ENCODE results near the gene FOXD2. TPM values are rescaled to one million over a fixed set of nuclear protein-coding genes. Genes with fewer than 3 reads are reported as not detected.

FOXD2 gene
- total RNA-seq, 2 experiments from 2014 or later, result 0.11 to 0.18 TPM

- Mint-ChIP-seq H3K36me3 (ENCODE audit: low read depth) (no peaks in the 10 kb centered on the region), H3K27me3 (peaks cover 14% of the 10 kb centered on the region), H3K4me3 (no peak overlapping the region), H3K4me1 (ENCODE audit: low read depth) (no peaks in the 10 kb centered on the region), H3K9me3 (no peaks in the 10 kb centered on the region), H3K27ac (no peak overlapping the region)
- TF ChIP-seq, protein P1, sequence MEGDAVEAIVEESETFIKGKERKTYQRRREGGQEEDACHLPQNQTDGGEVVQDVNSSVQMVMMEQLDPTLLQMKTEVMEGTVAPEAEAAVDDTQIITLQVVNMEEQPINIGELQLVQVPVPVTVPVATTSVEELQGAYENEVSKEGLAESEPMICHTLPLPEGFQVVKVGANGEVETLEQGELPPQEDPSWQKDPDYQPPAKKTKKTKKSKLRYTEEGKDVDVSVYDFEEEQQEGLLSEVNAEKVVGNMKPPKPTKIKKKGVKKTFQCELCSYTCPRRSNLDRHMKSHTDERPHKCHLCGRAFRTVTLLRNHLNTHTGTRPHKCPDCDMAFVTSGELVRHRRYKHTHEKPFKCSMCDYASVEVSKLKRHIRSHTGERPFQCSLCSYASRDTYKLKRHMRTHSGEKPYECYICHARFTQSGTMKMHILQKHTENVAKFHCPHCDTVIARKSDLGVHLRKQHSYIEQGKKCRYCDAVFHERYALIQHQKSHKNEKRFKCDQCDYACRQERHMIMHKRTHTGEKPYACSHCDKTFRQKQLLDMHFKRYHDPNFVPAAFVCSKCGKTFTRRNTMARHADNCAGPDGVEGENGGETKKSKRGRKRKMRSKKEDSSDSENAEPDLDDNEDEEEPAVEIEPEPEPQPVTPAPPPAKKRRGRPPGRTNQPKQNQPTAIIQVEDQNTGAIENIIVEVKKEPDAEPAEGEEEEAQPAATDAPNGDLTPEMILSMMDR (IDR thresholded peaks at IDR 0.05), result no peak
- DNase-seq, result no peak
- ATAC-seq, result no peak
- intact Hi-C loops (cut with micrococcal nuclease), result no loop called here
- CTCF ChIA-PET, result interaction anchor here (0.6 to 1.0 kb wide), 4 partner anchors 14 to 35 kb away, joined by 3 to 4 read pairs (median 3); partner anchors contain the start of gene FOXD2
- POLR2A ChIA-PET, result no interaction called here
These were observed 35.3 kb upstream of the FOXD2 start for GRCh38 chr1:47402591-47402990.

- peaks cover 14% of the 10 kb centered on the region for H3K27me3 Mint-ChIP-seq
- no peak for ATAC-seq
- H3K9me3 Mint-ChIP-seq, result no peaks in the 10 kb centered on the region
- H3K4me1 Mint-ChIP-seq (ENCODE audit: low read depth), result no peaks in the 10 kb centered on the region
- ChIA-PET CTCF (no interaction called here), POLR2A (no interaction called here)
- intact Hi-C loops (cut with micrococcal nuclease), result no loop called here
- H3K36me3 Mint-ChIP-seq (ENCODE audit: low read depth), result no peaks in the 10 kb centered on the region
- H3K27ac Mint-ChIP-seq, result no peak overlapping the region
- DNase-seq, result no peak
- TF ChIP-seq, protein P1 (IDR thresholded peaks at IDR 0.05), result no peak
- no peak overlapping the region for H3K4me3 Mint-ChIP-seq
These were observed 34.4 kb upstream of the FOXD2 start for GRCh38 chr1:47403321-47403910.

GRCh38 chr1:47405697-47406096 lies 32.1 kb upstream of the FOXD2 start:
- no peaks in the 10 kb centered on the region for H3K4me1 Mint-ChIP-seq (ENCODE audit: low read depth)
- intact Hi-C loops (cut with micrococcal nuclease), result no loop called here
- ChIA-PET POLR2A (no interaction called here), CTCF (no interaction called here)
- H3K36me3 Mint-ChIP-seq (ENCODE audit: low read depth), result no peaks in the 10 kb centered on the region
- no peak overlapping the region for H3K27ac Mint-ChIP-seq
- H3K9me3 Mint-ChIP-seq, result no peaks in the 10 kb centered on the region
- DNase-seq, result peak; percentile 4
- TF ChIP-seq, protein P1 (IDR thresholded peaks at IDR 0.05), result no peak
- peaks cover 12% of the 10 kb centered on the region for H3K27me3 Mint-ChIP-seq
- ATAC-seq, result no peak
- H3K4me3 Mint-ChIP-seq, result no peak overlapping the region

- H3K4me1 Mint-ChIP-seq (ENCODE audit: low read depth), result no peaks in the 10 kb centered on the region
- no peak overlapping the region for H3K4me3 Mint-ChIP-seq
- TF ChIP-seq, protein P1 (IDR thresholded peaks at IDR 0.05), result no peak
- DNase-seq (no peak), ATAC-seq (no peak)
- intact Hi-C loops (cut with micrococcal nuclease), result no loop called here
- H3K9me3 Mint-ChIP-seq, result no peaks in the 10 kb centered on the region
- peaks cover 8% of the 10 kb centered on the region for H3K27me3 Mint-ChIP-seq
- CTCF ChIA-PET, result no interaction called here
- no peaks in the 10 kb centered on the region for H3K36me3 Mint-ChIP-seq (ENCODE audit: low read depth)
- no peak overlapping the region for H3K27ac Mint-ChIP-seq
- POLR2A ChIA-PET, result no interaction called here
These were observed 30.9 kb upstream of the FOXD2 start for GRCh38 chr1:47406966-47407365.

DNA sequence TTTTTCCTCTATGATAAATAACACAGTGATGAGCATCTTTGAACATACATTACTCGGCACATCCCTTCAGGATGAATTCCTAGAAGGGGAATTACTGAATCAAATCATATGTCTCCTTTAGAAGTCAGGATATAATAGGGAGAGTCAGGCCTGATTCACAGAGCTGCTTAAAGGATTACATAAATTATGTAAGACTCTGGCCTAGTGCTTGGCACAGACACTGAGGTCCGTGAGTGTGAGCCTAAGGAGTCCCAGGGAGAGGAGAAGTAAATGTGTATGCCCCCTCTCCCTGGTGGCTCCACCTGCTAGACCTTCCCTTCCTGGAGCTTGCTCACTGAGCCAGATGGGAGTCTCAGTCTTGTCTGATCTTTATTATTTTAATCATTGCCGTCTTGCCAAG lies 30.4 kb upstream of the FOXD2 start:
- no peak overlapping the region for H3K4me3 Mint-ChIP-seq
- CTCF ChIA-PET, result interaction anchor here (1.6 kb wide), 1 partner anchor 18 kb away, joined by 8 read pairs; no protein-coding TSS in a partner anchor

More for the DNA sequence above, 30.4 kb upstream of the FOXD2 start:
- Mint-ChIP-seq H3K27me3 (peaks cover 8% of the 10 kb centered on the region), H3K4me1 (ENCODE audit: low read depth) (no peaks in the 10 kb centered on the region), H3K9me3 (no peaks in the 10 kb centered on the region), H3K27ac (no peak overlapping the region), H3K36me3 (ENCODE audit: low read depth) (no peaks in the 10 kb centered on the region)
- DNase-seq, result no peak
- ATAC-seq, result no peak
- TF ChIP-seq, protein P1 (IDR thresholded peaks at IDR 0.05), result no peak
- intact Hi-C loops (cut with micrococcal nuclease), result no loop called here
- POLR2A ChIA-PET, result no interaction called here
